Measurements from ENCODE around the gene THAP8. TPM values are rescaled to one million over a fixed set of nuclear protein-coding genes. Genes with fewer than 3 reads are reported as not detected.

The THAP8 gene
- total RNA-seq, 1 experiment from 2014 or later = 6.6 TPM

- TF ChIP-seq AFF4 (CRISPR knock-in tag; IDR thresholded peaks at IDR 0.05; ENCODE audit: borderline replicate concordance) (no peak), TCF7 (CRISPR knock-in tag; IDR thresholded peaks at IDR 0.05; ENCODE audit: low read depth) (no peak), TP53 (CRISPR knock-in tag; IDR thresholded peaks at IDR 0.05) (no peak), TEAD1 (CRISPR knock-in tag; IDR thresholded peaks at IDR 0.05) (no peak), IRF2 (CRISPR knock-in tag; IDR thresholded peaks at IDR 0.05; ENCODE audit: borderline replicate concordance, low read depth) (no peak), STAT6 (CRISPR knock-in tag; conservative IDR thresholded peaks at IDR 0.05; ENCODE audit: low read depth) (no peak), GRHL2 (CRISPR knock-in tag; IDR thresholded peaks at IDR 0.05; ENCODE audit: insufficient replicate concordance, severe bottlenecking) (no peak)
Measured at GRCh38 chr19:35990771-35991730, 63.0 kb downstream of the THAP8 start (continued).

GRCh38 chr19:35990156-35990555, 63.9 kb downstream of the THAP8 start:
- peaks cover 44% of the 10 kb centered on the region for H3K27me3 Mint-ChIP-seq (ENCODE audit: low read depth)
- peaks cover 5% of the 10 kb centered on the region; the same call in 1 of the 2 replicates for H3K9me3 Mint-ChIP-seq
- peaks cover 5% of the 10 kb centered on the region; the same call in 1 of the 2 replicates for H3K4me1 Mint-ChIP-seq
- ChIA-PET POLR2A (no interaction called here), CTCF (interaction anchor here (1.1 kb wide), 1 partner anchor 120 kb away, joined by 3 read pairs; no protein-coding TSS in a partner anchor)
- no peaks in the 10 kb centered on the region for H3K36me3 Mint-ChIP-seq
- no peak overlapping the region for H3K27ac Mint-ChIP-seq
- DNase-seq (ENCODE audit: low spot score) (no peak), ATAC-seq (no peak)
- no peak overlapping the region for H3K4me3 Mint-ChIP-seq
- TF ChIP-seq AR (CRISPR knock-in tag; IDR thresholded peaks at IDR 0.05) (no peak), GRHL2 (CRISPR knock-in tag; IDR thresholded peaks at IDR 0.05; ENCODE audit: insufficient replicate concordance, severe bottlenecking) (no peak), NR1H2 (CRISPR knock-in tag; IDR thresholded peaks at IDR 0.05) (no peak), NFYB (CRISPR knock-in tag; conservative IDR thresholded peaks at IDR 0.05; ENCODE audit: low read depth) (no peak), MAX (CRISPR knock-in tag; IDR thresholded peaks at IDR 0.05) (no peak), TCF7 (CRISPR knock-in tag; IDR thresholded peaks at IDR 0.05; ENCODE audit: low read depth) (no peak), TEAD4 (CRISPR knock-in tag; IDR thresholded peaks at IDR 0.05) (no peak), GTF2I (CRISPR knock-in tag; conservative IDR thresholded peaks at IDR 0.05) (no peak), HMGXB4 (CRISPR knock-in tag; IDR thresholded peaks at IDR 0.05) (no peak), ZNF671 (CRISPR knock-in tag; IDR thresholded peaks at IDR 0.05) (no peak), STAT6 (CRISPR knock-in tag; conservative IDR thresholded peaks at IDR 0.05; ENCODE audit: low read depth) (no peak), NFE2L1 (CRISPR knock-in tag; IDR thresholded peaks at IDR 0.05) (no peak), ZNF263 (CRISPR knock-in tag; IDR thresholded peaks at IDR 0.05; ENCODE audit: low read depth) (no peak), FOXP1 (CRISPR knock-in tag; IDR thresholded peaks at IDR 0.05; ENCODE audit: borderline replicate concordance) (no peak), IRF1 (CRISPR knock-in tag; IDR thresholded peaks at IDR 0.05) (no peak)

All from WTC11 (cell line).